GM23338 (cell line): ENCODE data around the gene MAP3K10. TPM values are rescaled to one million over a fixed set of nuclear protein-coding genes. Genes with fewer than 3 reads are reported as not detected.

Source experiments
- ATAC-seq: fragments of 200-7000 bp; cut with Tn5 transposase; 3 replicates; pipeline ENCODE4 v1.9.1; 2020
- DNase-seq: peaks from one replicate; pipeline ENCODE4 v3.0.0-alpha.2; 2015; ENCODE audit warnings: low spot score
- H2AFZ ChIP-seq: fragments of 200-600 bp; sonication (generic); 2 replicates; pipeline ENCODE4 v1.8.0; 2016; ENCODE audit warnings: antibody characterized with exemption, mild to moderate bottlenecking, moderate library complexity
- H3F3A ChIP-seq: fragments of 200-600 bp; sonication (generic); replicated peaks from 2 replicates; pipeline ENCODE4 v1.8.0; 2017; ENCODE audit warnings: antibody characterized with exemption, mixed run types, low read depth
- H3K27ac ChIP-seq: fragments of 200-600 bp; sonication (generic); 2 replicates; pipeline ENCODE4 v1.6.1; 2016; ENCODE audit warnings: low read depth
- H3K27me3 ChIP-seq: fragments of 200-600 bp; sonication (generic); 2 replicates; pipeline ENCODE4 v1.8.0; 2016; ENCODE audit warnings: mild to moderate bottlenecking, mixed run types, moderate library complexity; ENCODE audit not compliant: insufficient read depth
- H3K36me3 ChIP-seq: fragments of 200-600 bp; sonication (generic); 2 replicates; pipeline ENCODE4 v1.8.0; 2016; ENCODE audit warnings: mild to moderate bottlenecking; ENCODE audit not compliant: insufficient read depth
- H3K4me1 ChIP-seq: fragments of 200-600 bp; sonication (generic); 2 replicates; pipeline ENCODE4 v1.8.0; 2016; ENCODE audit warnings: mild to moderate bottlenecking, moderate library complexity; ENCODE audit not compliant: insufficient read depth
- H3K4me2 ChIP-seq: fragments of 200-600 bp; sonication (generic); 2 replicates; pipeline ENCODE4 v1.7.1; 2017; ENCODE audit warnings: mixed run types
- H3K4me3 ChIP-seq: fragments of 200-600 bp; sonication (generic); 2 replicates; pipeline ENCODE4 v1.6.1; 2016; ENCODE audit warnings: mixed run types
- H3K79me2 ChIP-seq: fragments of 200-600 bp; sonication (generic); replicated peaks from 2 replicates; pipeline ENCODE4 v1.8.0; 2017; ENCODE audit warnings: mild to moderate bottlenecking; ENCODE audit not compliant: insufficient read depth
- H3K9me2 ChIP-seq: fragments of 200-600 bp; sonication (generic); 2 replicates; pipeline ENCODE4 v1.8.0; 2017; ENCODE audit not compliant: insufficient read depth
- H4K20me1 ChIP-seq: fragments of 200-600 bp; sonication (generic); replicated peaks from 2 replicates; pipeline ENCODE4 v1.8.0; 2017; ENCODE audit warnings: mild to moderate bottlenecking; ENCODE audit not compliant: insufficient read depth
- H3K27ac Mint-ChIP-seq: 2 replicates; pipeline ENCODE4 v1.8.0; 2020; ENCODE audit warnings: inconsistent platforms, mild to moderate bottlenecking, moderate library complexity, mixed read lengths
- H3K27me3 Mint-ChIP-seq: 3 replicates; pipeline ENCODE4 v1.8.0; 2022; ENCODE audit warnings: low read depth, mild to moderate bottlenecking, moderate library complexity, mixed read lengths, inconsistent platforms; ENCODE audit not compliant: insufficient read depth, poor library complexity
- H3K36me3 Mint-ChIP-seq: 3 replicates; pipeline ENCODE4 v1.8.0; 2021; ENCODE audit warnings: low read depth, mild to moderate bottlenecking, inconsistent platforms, moderate library complexity, mixed read lengths
- H3K4me1 Mint-ChIP-seq: 3 replicates; pipeline ENCODE4 v1.8.0; 2020; ENCODE audit warnings: mild to moderate bottlenecking, inconsistent platforms, mixed read lengths
- H3K4me3 Mint-ChIP-seq: 3 replicates; pipeline ENCODE4 v1.8.0; 2021; ENCODE audit warnings: moderate library complexity, mild to moderate bottlenecking, inconsistent platforms, mixed read lengths
- H3K9me3 Mint-ChIP-seq: 3 replicates; pipeline ENCODE4 v1.8.0; 2020; ENCODE audit warnings: moderate library complexity, mild to moderate bottlenecking, inconsistent platforms, mixed read lengths
- CREB1 ChIP-seq: fragments of 250-450 bp; sonication (Bioruptor Pico); IDR thresholded peaks from 2 replicates; pipeline ENCODE4 v1.5.0; 2020; ENCODE audit warnings: low read depth, mild to moderate bottlenecking, moderate library complexity
- CTCF ChIP-seq, 2 experiments: fragments of 200-600 bp in 1 of 2; sonication (generic) in 1 of 2; conservative IDR thresholded peaks; 2 replicates each; pipeline versions ENCODE4 v1.5.1 to v1.6.1; 2016 to 2017; ENCODE audit warnings: antibody characterized with exemption in 2 of 2, low read depth in 2 of 2, mild to moderate bottlenecking in 2 of 2, moderate library complexity in 1 of 2
- EZH2 ChIP-seq: fragments of 200-600 bp; sonication (generic); IDR thresholded peaks from one replicate; pipeline ENCODE4 v1.8.0; 2017; ENCODE audit warnings: antibody characterized with exemption, mild to moderate bottlenecking, low read depth; ENCODE audit not compliant: unreplicated experiment
- EZH2phosphoT487 ChIP-seq: fragments of 200-600 bp; sonication (generic); IDR thresholded peaks from one replicate; pipeline ENCODE4 v1.8.1; 2018; ENCODE audit warnings: antibody characterized with exemption; ENCODE audit not compliant: unreplicated experiment
- JUNB ChIP-seq: IDR thresholded peaks from one replicate; pipeline ENCODE4 v1.6.1; 2016; ENCODE audit warnings: antibody characterized with exemption; ENCODE audit not compliant: unreplicated experiment
- NANOG ChIP-seq: IDR thresholded peaks from 2 replicates; pipeline ENCODE4 v1.6.1; 2016; ENCODE audit warnings: antibody characterized with exemption, borderline replicate concordance
- POLR2AphosphoS5 ChIP-seq: IDR thresholded peaks from 2 replicates; pipeline ENCODE4 v1.6.1; 2016; ENCODE audit warnings: antibody characterized with exemption, low read depth
- REST ChIP-seq: IDR thresholded peaks from one replicate; pipeline ENCODE4 v1.6.1; 2018; ENCODE audit warnings: antibody characterized with exemption; ENCODE audit not compliant: unreplicated experiment
- STAT1 ChIP-seq: IDR thresholded peaks from one replicate; pipeline ENCODE4 v1.6.1; 2016; ENCODE audit warnings: antibody characterized with exemption; ENCODE audit not compliant: unreplicated experiment
- ZNF114 ChIP-seq: fragments of 250-450 bp; sonication (Bioruptor Pico); IDR thresholded peaks from 2 replicates; pipeline ENCODE4 v1.5.0; 2020; ENCODE audit warnings: mild to moderate bottlenecking, moderate library complexity
- ZNF331 ChIP-seq: fragments of 250-450 bp; sonication (Bioruptor Pico); IDR thresholded peaks from 2 replicates; pipeline ENCODE4 v1.5.0; 2020; ENCODE audit warnings: low read depth, mild to moderate bottlenecking, moderate library complexity
- ZNF462 ChIP-seq: fragments of 250-450 bp; sonication (Bioruptor Pico); IDR thresholded peaks from 2 replicates; pipeline ENCODE4 v1.5.0; 2020; ENCODE audit warnings: mild to moderate bottlenecking, moderate library complexity
- polyA plus RNA-seq: library from polyadenylated mRNA; unstranded; fragments of >200 nt; fragmentation: Nextera tagmentation; extraction: Ambion mirVana; gene quantifications from 2 replicates; pipeline ENCODE4 v1.2.1, GENCODE V29; 2016
- total RNA-seq: library from RNA; depleted of rRNA; stranded (reverse); fragments of >200 nt; shearing (Covaris generic); gene quantifications from 2 replicates; pipeline ENCODE4 v1.2.3, GENCODE V29; 2014
- TF ChIP-seq, protein P1 (sequence below): IDR thresholded peaks from 2 replicates; pipeline ENCODE4 v1.6.1; 2016; ENCODE audit warnings: antibody characterized with exemption

The MAP3K10 gene
- total and polyA plus RNA-seq, 2 experiments from 2014 or later: 5.9 to 13.7 TPM

GRCh38 chr19:40144151-40144550, 47.1 kb upstream of the MAP3K10 start:
- Mint-ChIP-seq H3K4me3 (no peak overlapping the region), H3K36me3 (no peaks in the 10 kb centered on the region), H3K27me3 (peaks cover 5% of the 10 kb centered on the region), H3K4me1 (peaks cover 5% of the 10 kb centered on the region), H3K9me3 (peaks cover 4% of the 10 kb centered on the region; the same call in 2 of the 3 replicates), H3K27ac (no peak overlapping the region)
- Histone ChIP-seq H3K36me3 (no peaks in the 10 kb centered on the region), H3K79me2 (no peaks in the 10 kb centered on the region), H3K4me3 (no peak overlapping the region), H2AFZ (peak overlapping the region; percentile 5; the same call in 1 of the 2 replicates), H3K4me1 (peaks cover 7% of the 10 kb centered on the region; the same call in 1 of the 2 replicates), H4K20me1 (no peaks in the 10 kb centered on the region), H3K27ac (no peak overlapping the region), H3K4me2 (no peak overlapping the region), H3F3A (no peaks in the 10 kb centered on the region), H3K9me2 (no peaks in the 10 kb centered on the region), H3K27me3 (no peaks in the 10 kb centered on the region)
- TF ChIP-seq REST (no peak), JUNB (no peak), ZNF331 (no peak), EZH2phosphoT487 (no peak), ZNF462 (CRISPR knock-in tag) (no peak), CTCF (conservative IDR thresholded peaks at IDR 0.05; ENCODE audit: low read depth in 2 of 2) (no peak), ZNF114 (CRISPR knock-in tag) (no peak), EZH2 (no peak), NANOG (no peak), CREB1 (CRISPR knock-in tag) (no peak), STAT1 (no peak), POLR2AphosphoS5 (no peak)
- TF ChIP-seq, protein P1, sequence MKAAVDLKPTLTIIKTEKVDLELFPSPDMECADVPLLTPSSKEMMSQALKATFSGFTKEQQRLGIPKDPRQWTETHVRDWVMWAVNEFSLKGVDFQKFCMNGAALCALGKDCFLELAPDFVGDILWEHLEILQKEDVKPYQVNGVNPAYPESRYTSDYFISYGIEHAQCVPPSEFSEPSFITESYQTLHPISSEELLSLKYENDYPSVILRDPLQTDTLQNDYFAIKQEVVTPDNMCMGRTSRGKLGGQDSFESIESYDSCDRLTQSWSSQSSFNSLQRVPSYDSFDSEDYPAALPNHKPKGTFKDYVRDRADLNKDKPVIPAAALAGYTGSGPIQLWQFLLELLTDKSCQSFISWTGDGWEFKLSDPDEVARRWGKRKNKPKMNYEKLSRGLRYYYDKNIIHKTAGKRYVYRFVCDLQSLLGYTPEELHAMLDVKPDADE: no peak
- DNase-seq (no peak), ATAC-seq (no peak)
